Central memory CD8-positive, alpha-beta T cell (primary cell): ENCODE results near the gene BMAL1.
"Not testable (repeated sequence)": the region's sequence is repeated elsewhere in the genome, so short reads cannot be mapped to it uniquely, and the experiment has no call there.

Experiments used
- ATAC-seq: fragments of 150-1000 bp; cut with Tn5 transposase; replicated peaks from 2 replicates; pipeline ENCODE4 v1.10.0; 2022; ENCODE audit warnings: mild to moderate bottlenecking, moderate FRiP score, moderate number of reproducible peaks; ENCODE audit not compliant: poor library complexity, severe bottlenecking; ENCODE audit errors: extremely low read depth
- DNase-seq, 2 donors: peaks; one replicate each; pipeline ENCODE4 v3.0.0; 2021; ENCODE audit warnings: low spot score in 2 of 2
- H3K27ac Mint-ChIP-seq: one replicate; pipeline ENCODE4 v1.8.0; 2022; ENCODE audit warnings: low read depth, mild to moderate bottlenecking, moderate library complexity, mixed read lengths
- H3K27me3 Mint-ChIP-seq: one replicate; pipeline ENCODE4 v1.8.0; 2022; ENCODE audit warnings: mixed read lengths
- H3K36me3 Mint-ChIP-seq: one replicate; pipeline ENCODE4 v1.8.0; 2022; ENCODE audit warnings: mild to moderate bottlenecking, moderate library complexity, mixed read lengths; ENCODE audit not compliant: insufficient read depth
- H3K4me1 Mint-ChIP-seq: one replicate; pipeline ENCODE4 v1.8.0; 2022; ENCODE audit warnings: mixed read lengths
- H3K4me3 Mint-ChIP-seq: one replicate; pipeline ENCODE4 v1.8.0; 2022; ENCODE audit warnings: mild to moderate bottlenecking, moderate library complexity, mixed read lengths
- H3K9me3 Mint-ChIP-seq: one replicate; pipeline ENCODE4 v1.8.0; 2022; ENCODE audit warnings: mixed read lengths

Gene BMAL1

GRCh38 chr11:13405220-13405619 lies 127.6 kb downstream of the BMAL1 start:
- peaks cover 19% of the 10 kb centered on the region for H3K36me3 Mint-ChIP-seq
- no peak for ATAC-seq

DNA sequence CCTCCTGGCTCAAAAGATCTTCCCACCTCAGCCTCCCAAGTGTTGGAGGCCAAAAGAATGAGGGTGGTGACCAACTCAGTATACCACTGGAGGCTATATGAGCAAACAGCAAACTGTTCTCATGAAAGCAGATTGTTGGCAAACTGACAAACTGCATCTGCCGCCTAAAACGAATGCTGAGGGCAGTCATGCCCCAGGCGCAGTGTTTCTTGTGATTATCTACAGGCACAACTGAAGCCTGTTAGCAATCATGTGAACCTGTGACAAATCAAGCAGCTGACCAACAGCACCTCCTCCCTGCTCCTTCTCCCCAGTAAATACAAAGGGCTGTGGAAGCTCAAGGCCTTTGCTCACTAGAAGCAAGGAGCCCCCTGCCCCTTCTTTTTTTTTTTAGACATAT lies 137.6 kb downstream of the BMAL1 start:
- Mint-ChIP-seq H3K4me3 (no peak overlapping the region), H3K9me3 (no peaks in the 10 kb centered on the region), H3K27ac (no peak overlapping the region), H3K4me1 (no peaks in the 10 kb centered on the region), H3K27me3 (no peaks in the 10 kb centered on the region), H3K36me3 (peaks cover 51% of the 10 kb centered on the region)
- no peak for ATAC-seq
- DNase-seq, result no peak

More at GRCh38 chr11:13405220-13405619, 127.6 kb downstream of the BMAL1 start:
- no peak for DNase-seq
- no peaks in the 10 kb centered on the region for H3K27me3 Mint-ChIP-seq
- H3K4me1 Mint-ChIP-seq, result no peaks in the 10 kb centered on the region
- H3K27ac Mint-ChIP-seq, result no peak overlapping the region
- H3K4me3 Mint-ChIP-seq, result no peak overlapping the region
- no peaks in the 10 kb centered on the region for H3K9me3 Mint-ChIP-seq

DNA sequence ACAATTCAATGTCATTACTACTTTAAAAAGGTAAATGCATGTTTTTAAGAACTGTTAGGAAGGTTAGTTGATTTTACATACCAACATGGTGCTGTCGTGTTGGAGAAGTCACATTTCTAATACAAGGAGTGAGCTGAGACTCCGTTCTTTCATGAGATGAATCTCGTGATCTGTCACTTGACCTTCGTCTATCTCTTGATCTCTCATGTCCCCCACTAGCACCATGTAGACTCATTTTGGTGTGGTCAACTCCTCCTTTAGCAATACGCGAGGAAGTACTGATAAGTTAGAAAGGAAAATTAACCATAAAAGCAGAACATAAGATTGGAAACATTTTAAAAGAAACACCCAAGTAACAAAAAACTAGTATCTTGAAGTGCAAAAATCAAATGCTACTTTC lies 144.0 kb downstream of the BMAL1 start:
- no peak for DNase-seq
- no peaks in the 10 kb centered on the region for H3K27me3 Mint-ChIP-seq
- ATAC-seq, result no peak
- H3K4me1 Mint-ChIP-seq, result peaks cover 40% of the 10 kb centered on the region
- H3K36me3 Mint-ChIP-seq, result peaks cover 19% of the 10 kb centered on the region
- no peaks in the 10 kb centered on the region for H3K9me3 Mint-ChIP-seq
- no peak overlapping the region for H3K4me3 Mint-ChIP-seq
- H3K27ac Mint-ChIP-seq, result no peak overlapping the region

DNA sequence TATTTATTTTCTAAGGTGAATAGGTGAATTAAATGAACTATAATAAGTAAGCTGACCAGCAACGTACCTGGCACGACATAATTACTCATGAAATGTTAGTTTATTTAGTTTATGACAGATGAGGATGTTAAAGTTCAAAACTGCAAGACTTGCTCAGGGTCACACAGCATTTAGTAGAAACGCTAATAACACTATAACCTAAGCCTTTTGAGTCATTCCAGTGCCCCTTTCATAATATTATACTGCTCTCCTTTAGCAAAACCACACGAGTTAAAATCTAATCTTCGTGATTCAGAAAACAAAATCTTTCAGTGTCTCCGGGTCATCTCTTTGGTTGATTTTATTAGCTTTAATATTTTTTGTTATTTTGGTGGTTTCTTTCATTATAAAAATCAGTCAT lies 145.8 kb downstream of the BMAL1 start:
- no peaks in the 10 kb centered on the region for H3K9me3 Mint-ChIP-seq
- peaks cover 44% of the 10 kb centered on the region for H3K4me1 Mint-ChIP-seq
- no peak for DNase-seq
- no peaks in the 10 kb centered on the region for H3K27me3 Mint-ChIP-seq
- peaks cover 12% of the 10 kb centered on the region for H3K36me3 Mint-ChIP-seq
- H3K27ac Mint-ChIP-seq, result no peak overlapping the region
- ATAC-seq, result no peak
- no peak overlapping the region for H3K4me3 Mint-ChIP-seq

GRCh38 chr11:13427440-13427839 lies 149.8 kb downstream of the BMAL1 start:
- Mint-ChIP-seq H3K27ac (no peak overlapping the region), H3K27me3 (no peaks in the 10 kb centered on the region), H3K36me3 (peaks cover 4% of the 10 kb centered on the region), H3K4me1 (peaks cover 48% of the 10 kb centered on the region), H3K9me3 (no peaks in the 10 kb centered on the region), H3K4me3 (no peak overlapping the region)
- DNase-seq (no peak), ATAC-seq (no peak)

DNA sequence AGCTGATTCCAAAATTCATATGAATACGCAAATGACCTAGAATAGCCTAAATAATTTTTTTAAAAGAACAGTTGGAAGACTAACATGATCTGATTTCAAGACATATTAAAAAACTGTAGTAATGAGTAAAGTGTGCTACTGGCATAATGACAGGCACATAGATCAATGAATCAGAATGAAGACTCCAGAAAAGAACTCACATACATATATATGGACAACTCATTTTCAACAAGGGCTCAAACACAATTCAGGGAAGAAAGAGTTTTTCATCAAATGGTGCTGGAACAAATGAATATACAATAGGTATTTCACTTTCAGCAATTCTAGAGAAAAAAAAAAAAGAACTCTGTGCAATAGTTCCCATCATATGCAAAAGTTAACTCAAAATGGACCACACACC lies 151.7 kb downstream of the BMAL1 start:
- Mint-ChIP-seq H3K36me3 (peaks cover 6% of the 10 kb centered on the region), H3K4me3 (no peak overlapping the region), H3K27me3 (no peaks in the 10 kb centered on the region), H3K9me3 (no peaks in the 10 kb centered on the region), H3K27ac (no peak overlapping the region), H3K4me1 (peaks cover 42% of the 10 kb centered on the region)
- no peak for ATAC-seq
- DNase-seq, result no peak

GRCh38 chr11:13429836-13430235 lies 152.2 kb downstream of the BMAL1 start:
- Mint-ChIP-seq H3K27ac (no peak overlapping the region), H3K4me1 (peaks cover 42% of the 10 kb centered on the region), H3K4me3 (no peak overlapping the region), H3K36me3 (peaks cover 6% of the 10 kb centered on the region), H3K9me3 (no peaks in the 10 kb centered on the region), H3K27me3 (no peaks in the 10 kb centered on the region)
- no peak for DNase-seq
- no peak for ATAC-seq

DNA sequence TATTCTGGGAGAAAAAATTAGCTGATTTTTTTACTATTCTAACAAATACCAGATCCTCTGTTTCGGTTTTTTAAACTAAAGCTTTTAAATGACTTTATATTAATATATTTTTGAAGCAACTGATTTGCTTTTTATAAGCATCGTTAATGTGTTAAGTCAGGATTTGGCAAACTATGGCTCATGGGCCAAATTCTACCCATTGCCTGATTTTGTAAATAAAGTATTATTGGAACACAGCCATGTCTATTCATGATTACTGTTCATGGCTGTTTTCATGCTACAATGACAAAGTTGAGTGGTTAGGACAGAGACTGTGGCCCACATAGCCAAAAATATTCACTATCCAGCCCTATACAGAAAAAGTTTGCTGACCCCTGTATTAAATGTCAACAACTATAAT lies 155.8 kb downstream of the BMAL1 start:
- Mint-ChIP-seq H3K4me3 (no peak overlapping the region), H3K27me3 (no peaks in the 10 kb centered on the region), H3K27ac (peak overlapping the region; percentile 9), H3K9me3 (no peaks in the 10 kb centered on the region), H3K4me1 (peaks cover 41% of the 10 kb centered on the region), H3K36me3 (peaks cover 4% of the 10 kb centered on the region)
- ATAC-seq, result no peak
- no peak for DNase-seq

- Mint-ChIP-seq H3K4me3 (no peak overlapping the region), H3K4me1 (peaks cover 41% of the 10 kb centered on the region), H3K9me3 (no peaks in the 10 kb centered on the region), H3K36me3 (peaks cover 2% of the 10 kb centered on the region), H3K27me3 (no peaks in the 10 kb centered on the region), H3K27ac (peak overlapping the region; percentile 41)
- no peak for ATAC-seq
- no peak for DNase-seq
Measured at GRCh38 chr11:13434247-13435205, 156.9 kb downstream of the BMAL1 start.

DNA sequence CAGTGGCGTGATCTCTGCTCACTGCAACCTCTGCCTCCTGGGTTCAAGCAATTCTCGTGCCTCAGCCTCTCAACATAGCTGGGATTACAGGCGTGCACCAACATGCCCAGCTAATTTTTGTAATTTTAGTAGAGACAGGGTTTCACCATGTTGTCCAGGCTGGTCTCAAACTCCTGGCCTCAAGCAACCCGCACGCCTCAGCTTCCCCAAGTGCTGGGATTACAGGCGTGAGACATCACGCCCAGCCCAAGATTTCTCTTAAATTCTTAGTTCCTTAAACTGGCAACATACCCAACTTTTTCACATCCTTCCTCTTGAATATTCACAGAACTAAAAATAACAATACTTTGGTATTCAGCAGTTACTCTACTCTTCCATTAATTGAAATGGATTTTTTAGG lies 159.2 kb downstream of the BMAL1 start:
- not testable (repeated sequence) for H3K27ac Mint-ChIP-seq, DNase-seq, H3K4me3 Mint-ChIP-seq, H3K9me3 Mint-ChIP-seq, H3K36me3 Mint-ChIP-seq, H3K27me3 Mint-ChIP-seq, ATAC-seq
- H3K4me1 Mint-ChIP-seq, result peaks cover 43% of the 10 kb centered on the region
